ENCODE data around the gene RAD51B.

DNA sequence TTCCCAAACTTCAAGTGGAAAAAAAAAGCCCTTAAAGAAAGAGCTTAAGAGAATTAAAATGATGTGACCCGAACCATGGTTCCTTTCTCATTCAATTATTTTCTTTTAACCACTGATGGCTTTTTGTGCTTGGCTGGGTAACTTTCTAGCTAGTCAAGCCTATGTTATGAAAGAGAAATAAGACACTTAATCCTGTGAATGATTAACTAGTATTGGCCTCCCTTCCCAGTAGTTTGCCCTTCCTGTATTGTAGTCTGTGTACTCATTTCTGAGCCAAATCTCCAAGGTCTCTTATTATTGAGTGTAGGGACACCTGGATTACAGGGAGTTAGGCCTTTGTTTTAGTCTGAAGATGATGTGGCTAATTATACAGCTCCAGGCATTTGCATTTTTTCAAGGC, 353.0 kb downstream of the RAD51B start:
- TF ChIP-seq, protein P1, sequence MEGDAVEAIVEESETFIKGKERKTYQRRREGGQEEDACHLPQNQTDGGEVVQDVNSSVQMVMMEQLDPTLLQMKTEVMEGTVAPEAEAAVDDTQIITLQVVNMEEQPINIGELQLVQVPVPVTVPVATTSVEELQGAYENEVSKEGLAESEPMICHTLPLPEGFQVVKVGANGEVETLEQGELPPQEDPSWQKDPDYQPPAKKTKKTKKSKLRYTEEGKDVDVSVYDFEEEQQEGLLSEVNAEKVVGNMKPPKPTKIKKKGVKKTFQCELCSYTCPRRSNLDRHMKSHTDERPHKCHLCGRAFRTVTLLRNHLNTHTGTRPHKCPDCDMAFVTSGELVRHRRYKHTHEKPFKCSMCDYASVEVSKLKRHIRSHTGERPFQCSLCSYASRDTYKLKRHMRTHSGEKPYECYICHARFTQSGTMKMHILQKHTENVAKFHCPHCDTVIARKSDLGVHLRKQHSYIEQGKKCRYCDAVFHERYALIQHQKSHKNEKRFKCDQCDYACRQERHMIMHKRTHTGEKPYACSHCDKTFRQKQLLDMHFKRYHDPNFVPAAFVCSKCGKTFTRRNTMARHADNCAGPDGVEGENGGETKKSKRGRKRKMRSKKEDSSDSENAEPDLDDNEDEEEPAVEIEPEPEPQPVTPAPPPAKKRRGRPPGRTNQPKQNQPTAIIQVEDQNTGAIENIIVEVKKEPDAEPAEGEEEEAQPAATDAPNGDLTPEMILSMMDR (optimal IDR thresholded peaks at IDR 0.05 in 1 of 3, IDR thresholded peaks at IDR 0.05 in 1 of 3, conservative IDR thresholded peaks at IDR 0.05 in 1 of 3; ENCODE audit: extremely low read depth in 1 of 3, insufficient read depth in 2 of 3, low read length in 3 of 3), result no peak
- no peak for TF ChIP-seq EZH2 (IDR thresholded peaks at IDR 0.05; ENCODE audit: low read length)

All from keratinocyte (primary cell).